Dermis blood vessel endothelial cell (primary cell): ENCODE results near the gene NDRG3. TPM values are rescaled to one million over a fixed set of nuclear protein-coding genes. Genes with fewer than 3 reads are reported as not detected.
A peak's percentile ranks its signal among the peaks of the same experiment; 100 is the strongest.
"Not testable (repeated sequence)": the region's sequence is repeated elsewhere in the genome, so short reads cannot be mapped to it uniquely, and the experiment has no call there.

Source experiments
- DNase-seq: peaks from one replicate; pipeline ENCODE4 v3.0.0; 2010
- total RNA-seq: library from RNA; depleted of rRNA; stranded (reverse); fragments of >200 nt; gene quantifications from 2 replicates; pipeline ENCODE4 v1.2.3, GENCODE V29; 2014

Gene NDRG3
- total RNA-seq, 1 donor from 2014 or later, result 18.7 TPM

DNA sequence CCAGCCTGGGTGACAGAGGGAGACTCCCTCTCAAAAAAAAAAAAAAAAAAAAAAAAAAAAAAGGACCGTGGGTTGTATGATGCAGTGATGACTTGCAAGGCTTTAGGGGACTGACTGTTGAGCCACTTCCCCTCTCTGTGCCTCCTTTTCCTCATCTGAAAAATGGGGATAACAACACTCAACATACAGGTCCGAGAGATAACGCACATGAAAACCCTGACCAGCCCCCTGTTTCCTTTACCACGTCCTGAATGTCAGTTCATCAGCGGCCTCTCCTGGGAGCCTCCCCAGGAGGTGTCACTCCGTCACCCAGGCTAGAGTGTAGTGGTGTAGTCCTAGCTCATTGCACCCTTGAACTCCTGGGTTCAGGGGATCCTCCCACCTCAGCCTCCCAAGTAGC is 103.8 kb downstream of the NDRG3 start:
- DNase-seq, result no peak

DNA sequence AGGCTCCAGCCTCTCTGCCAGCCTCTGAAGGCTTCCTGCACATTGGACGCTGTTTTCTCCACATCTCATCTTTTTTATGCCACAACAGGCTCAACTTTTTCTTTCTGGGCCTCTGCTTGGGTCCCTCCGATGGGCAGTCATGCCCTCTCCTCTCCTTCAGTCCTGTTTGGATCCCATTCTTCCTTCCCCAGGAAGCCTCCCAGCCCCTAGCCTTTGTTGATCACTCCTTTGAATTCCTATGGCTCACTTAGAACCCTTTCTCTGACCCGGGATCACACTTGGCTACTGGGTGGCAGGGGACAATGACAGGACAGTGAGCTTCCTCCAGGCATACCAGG is 104.4 kb downstream of the NDRG3 start:
- DNase-seq, result no peak

DNA sequence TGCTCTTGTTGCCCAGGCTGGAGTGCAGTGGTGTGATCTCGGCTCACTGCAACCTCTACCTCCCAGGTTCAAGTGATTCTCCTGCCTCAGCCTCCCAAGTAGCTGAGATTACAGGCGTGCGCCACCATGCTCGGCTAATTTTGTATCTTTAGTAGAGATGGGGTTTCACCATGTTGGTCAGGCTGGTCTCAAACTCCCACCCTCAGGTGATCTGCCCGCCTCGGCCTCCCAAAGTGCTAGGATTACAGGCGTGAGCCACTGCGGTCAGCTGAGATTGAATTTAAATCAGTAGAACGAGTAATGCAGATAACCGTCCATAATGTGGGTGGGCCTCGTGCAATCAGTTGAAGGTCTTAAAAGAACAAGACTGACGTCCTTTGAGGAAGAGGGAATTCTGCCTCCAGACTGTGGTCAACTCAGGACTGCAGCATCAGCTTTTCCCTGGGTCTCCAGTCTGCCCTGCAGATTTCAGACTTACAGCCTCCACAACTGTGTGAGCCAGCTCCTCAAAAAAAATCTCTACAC is 107.0 kb downstream of the NDRG3 start:
- not testable (repeated sequence) for DNase-seq

DNA sequence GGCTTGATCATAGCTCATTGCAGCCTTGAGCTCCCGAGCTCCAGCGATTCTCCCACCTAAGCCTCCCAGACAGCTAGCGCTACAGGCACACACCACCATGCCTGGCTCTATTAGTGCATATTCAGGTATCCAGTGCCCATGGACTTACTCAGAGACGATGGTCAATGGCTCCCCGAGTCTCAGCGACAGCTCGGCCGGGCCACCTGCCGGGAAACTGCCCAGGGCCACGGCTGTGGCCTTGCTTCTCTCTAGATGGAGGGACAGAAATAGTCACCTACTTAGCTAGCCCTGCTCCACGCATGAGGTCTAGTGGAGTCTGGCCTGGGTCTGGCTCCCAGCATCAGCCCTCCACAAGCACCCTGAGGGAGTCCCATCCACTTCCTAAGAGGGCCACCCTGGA is 111.5 kb downstream of the NDRG3 start:
- no peak for DNase-seq

DNA sequence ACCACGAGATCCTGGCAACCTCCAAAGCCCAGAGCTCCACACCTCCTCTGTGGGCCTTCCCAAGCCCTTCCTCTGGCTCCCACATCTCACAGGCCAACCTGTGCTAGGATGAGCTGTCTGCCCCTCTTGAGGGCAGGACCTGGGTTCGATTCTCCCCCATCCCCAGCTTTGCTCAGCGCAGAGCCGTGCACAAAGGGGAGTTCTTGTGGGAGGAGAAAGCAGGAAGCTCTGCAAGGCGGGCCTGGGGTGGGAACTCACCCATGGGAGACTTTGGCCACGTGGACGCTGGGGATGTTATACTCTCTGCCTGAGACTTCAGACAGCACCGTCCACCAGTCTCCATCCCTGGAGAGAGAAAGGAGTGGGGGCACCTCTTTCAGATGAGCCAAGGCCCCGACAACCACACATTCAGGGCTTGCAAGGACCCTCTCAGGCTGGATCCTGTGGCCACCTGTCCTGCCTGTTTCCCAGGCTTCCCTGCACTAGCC is 112.6 kb downstream of the NDRG3 start:
- DNase-seq, result no peak

DNA sequence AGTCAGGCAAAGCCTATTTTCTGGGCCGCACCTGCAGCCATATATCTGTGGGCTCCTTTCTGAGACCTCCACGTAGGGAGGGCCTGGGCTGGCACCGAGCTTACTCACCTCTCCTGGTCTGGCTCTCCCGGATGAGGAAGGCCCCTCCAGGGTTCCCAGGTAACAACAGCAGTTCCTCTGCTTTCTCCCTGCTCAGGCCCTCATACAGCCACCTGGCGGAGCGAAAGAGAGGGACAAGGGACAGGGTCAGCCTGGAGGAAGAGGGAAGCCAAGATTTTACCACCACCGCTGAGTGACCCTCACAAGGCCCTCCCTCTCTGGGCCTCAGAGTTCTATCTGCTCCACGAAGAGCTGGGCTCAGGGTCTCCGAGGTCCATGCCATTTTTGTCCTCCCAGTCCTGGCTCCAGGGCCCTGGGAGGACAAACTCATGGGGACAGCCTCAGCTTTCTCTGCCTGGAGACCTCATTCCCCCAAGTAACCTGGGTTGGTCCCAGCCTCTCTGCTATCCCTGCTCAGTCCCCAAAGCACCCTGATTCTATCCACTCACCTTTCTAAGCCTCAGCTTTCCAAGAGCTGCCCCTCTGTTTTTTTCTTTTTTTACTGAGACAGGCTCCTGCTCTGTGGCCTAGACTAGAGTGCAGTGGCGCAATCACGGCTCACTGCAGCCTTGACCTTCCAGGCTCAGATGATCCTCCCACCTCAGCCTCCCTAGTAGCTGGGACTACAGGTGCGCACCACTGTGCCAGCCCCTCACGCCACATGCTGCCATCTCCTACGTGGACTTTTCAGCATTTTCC is 113.2 kb downstream of the NDRG3 start:
- no peak for DNase-seq

DNA sequence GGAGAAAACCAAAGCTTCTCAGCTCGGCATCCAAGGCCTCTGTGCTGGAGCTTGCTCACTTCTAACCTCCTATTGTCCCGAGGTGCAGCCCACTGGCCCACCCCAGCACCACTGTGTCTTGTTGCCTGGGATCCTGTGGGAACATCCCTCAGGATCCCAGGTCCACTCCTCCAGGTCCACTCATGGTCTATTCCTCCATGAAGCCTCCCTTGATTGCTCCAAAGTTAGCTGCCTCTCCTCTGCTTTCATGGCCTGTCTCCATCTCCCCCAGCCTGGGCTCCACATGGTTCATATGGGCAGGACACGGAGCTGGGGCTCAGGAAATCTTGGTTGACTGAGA is 113.8 kb downstream of the NDRG3 start:
- no peak for DNase-seq

DNA sequence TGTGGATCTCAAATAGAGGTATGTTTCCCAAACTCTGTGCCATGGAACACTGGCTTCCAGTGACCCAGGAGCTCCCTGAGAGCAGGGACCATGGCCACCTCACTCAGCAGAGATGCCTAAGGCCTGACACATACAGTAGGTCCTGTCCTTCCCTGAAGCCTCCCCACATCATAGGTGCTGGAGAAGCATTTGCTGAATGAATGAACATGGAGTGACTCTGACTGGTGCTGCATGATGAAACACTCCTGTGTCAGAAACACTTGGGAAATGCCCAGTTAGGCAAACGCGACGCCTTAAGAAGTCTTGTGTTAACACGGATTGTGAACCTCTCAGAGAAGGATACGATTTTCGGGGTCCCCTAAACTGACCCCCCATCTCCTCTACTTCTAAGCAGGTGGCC is 114.2 kb downstream of the NDRG3 start:
- no peak for DNase-seq

DNA sequence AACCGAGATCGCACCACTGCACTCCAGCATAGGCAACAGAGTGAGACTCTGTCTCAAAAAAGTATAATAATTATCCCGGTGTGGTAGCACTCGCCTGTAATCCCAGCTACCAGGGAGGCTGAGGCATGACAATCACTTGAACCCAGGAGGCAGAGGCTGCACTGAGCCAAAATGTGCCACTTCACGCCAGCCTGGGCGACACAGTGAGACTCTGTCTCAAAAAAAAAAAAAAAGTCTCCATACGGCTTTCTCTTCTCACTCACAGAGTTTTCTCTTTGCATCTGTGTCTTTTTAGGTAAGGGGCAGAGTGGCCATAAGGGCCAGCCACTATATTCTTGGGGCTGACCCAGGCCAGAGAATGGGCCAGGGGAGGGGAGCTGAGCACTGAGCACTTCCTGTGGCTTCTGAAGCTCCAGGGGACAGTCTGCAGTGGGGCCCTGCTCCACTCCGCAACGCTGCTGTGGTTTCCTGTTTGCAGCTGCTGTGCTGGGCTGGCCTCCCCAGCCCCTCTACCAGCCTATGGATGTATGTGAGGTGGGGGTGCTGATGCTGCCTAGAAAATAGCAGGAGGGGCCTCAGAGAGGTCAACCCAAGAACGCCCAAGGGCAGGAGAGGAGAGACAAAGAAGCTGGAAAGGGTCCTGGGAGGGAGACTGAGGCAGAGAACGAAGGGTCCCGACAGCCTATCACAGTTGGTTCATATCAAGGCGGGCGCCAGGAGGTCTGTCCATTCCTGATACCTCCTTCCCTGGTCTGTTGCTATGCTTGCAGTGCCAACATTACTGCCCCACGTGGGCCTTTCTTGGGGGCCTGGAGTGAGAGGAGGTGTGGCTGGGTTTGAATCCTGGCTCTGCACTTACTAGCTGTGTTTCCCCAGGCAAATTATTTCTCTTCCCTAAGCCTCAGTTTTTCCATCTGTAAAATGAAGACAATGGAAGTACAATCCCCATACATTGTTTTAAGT is 115.9 kb downstream of the NDRG3 start:
- no peak for DNase-seq

DNA sequence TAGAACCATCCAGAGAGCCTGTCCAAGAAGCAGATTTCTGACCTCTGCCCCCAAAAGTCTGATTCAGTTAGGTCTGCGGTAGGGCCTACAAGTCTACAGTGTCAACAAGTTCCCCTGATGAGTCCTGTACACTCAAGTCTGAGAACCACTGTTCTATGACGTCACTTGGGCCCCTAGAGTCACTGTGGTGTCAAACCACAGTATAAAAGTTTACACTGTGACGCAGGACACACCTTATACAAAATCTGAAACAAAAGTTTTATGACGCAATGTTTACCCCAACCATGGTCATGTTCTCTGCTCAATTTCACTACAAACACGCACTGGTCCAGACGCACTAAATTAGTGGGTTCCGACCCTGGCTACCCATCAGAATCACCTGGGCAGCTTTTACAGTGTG is 117.8 kb downstream of the NDRG3 start:
- no peak for DNase-seq

DNA sequence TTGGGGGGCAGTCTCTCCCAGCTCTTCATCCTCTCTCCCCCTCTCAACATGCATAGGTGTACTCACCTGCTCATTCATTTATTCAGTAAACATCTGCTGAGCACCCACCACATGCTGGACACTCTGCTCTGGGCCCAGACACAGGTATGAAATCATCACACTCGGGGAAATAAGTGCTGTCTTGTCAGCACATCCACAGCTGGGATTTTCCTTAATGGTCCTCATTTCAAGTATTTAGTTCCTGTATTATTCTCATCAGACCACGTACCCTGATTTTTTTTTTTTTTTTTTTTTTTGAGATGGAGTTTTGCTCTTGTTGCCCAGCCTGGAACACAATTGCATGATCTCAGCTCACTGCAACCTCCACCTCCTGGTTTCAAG is 121.0 kb downstream of the NDRG3 start:
- no peak for DNase-seq

DNA sequence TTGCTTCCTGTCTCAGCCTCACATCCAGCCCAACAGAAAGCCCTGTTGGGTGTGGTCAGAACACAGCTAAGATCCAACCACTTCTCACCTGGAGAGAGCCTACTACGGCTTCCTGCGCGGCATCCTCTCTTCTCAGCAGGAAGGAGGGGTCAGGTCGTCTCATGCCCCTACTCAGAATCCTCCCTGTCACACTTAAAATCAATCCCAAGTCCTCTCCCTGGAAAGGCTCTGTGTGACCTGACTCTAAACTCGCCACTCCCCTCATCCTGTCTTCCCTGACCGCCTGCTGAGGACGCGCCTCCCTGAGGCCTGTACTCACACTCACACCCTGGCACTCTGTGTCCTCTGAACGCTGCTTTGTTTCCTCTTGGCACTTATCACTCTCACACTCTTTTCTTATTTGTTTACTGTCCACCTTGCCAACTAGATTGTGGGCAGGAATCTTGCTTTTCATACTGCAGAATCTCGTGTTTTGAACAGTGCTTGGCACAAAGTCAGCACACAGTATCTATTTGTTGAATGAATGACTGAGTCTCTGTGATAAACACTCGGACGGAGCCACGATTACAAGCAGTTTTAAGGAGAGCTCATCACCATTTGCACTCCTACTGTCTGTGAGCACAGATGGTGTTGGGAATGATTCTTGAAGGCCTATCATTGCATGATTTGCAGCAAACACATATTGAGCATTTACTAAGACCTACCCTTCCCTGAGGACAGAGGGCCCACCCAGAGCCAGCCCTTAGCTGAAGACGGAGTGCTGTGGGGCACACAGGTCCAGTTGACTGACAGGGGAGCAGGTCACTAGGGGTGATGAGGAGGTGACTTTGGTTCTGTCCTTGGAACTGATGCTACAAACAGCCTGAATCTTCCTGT is 121.6 kb downstream of the NDRG3 start:
- no peak for DNase-seq

DNA sequence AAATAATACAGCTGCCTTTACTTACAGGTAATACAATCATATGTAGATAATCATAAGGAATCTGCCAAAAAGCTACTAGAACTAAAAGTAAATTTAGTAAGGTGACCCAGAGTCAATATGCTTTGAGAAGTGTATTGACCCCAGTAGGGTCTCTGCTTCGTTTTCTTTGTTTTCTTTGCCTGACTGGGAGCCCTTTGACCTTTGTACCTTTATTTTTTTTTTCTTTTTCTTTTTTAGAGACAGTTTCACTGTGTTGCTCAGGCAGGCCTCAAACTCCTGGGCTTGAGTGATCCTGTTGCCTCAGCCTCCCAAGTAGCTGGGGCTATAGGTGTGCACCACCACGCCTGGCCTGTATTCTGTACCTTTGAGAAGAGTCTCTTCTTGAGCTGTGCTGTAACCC is 122.4 kb downstream of the NDRG3 start:
- no peak for DNase-seq

DNA sequence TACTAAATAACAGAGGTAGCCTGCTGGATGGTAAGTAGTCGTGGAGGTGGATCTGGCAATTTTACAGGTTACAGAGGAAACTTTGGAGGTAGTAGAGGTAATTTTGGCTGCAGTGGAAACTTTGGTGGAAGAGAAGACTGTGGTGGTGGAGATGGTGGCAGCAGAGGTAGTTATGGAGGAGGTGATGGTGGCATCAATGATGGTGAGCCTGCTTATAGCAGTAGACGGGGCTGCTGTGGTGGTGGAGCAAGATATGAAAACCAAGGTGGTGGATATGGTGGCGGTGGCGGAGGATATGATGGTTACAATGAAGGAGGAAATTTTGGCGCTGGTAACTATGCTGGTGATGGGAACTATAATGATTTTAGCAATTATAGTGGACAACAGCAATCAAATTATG is 125.0 kb downstream of the NDRG3 start:
- no peak for DNase-seq

DNA sequence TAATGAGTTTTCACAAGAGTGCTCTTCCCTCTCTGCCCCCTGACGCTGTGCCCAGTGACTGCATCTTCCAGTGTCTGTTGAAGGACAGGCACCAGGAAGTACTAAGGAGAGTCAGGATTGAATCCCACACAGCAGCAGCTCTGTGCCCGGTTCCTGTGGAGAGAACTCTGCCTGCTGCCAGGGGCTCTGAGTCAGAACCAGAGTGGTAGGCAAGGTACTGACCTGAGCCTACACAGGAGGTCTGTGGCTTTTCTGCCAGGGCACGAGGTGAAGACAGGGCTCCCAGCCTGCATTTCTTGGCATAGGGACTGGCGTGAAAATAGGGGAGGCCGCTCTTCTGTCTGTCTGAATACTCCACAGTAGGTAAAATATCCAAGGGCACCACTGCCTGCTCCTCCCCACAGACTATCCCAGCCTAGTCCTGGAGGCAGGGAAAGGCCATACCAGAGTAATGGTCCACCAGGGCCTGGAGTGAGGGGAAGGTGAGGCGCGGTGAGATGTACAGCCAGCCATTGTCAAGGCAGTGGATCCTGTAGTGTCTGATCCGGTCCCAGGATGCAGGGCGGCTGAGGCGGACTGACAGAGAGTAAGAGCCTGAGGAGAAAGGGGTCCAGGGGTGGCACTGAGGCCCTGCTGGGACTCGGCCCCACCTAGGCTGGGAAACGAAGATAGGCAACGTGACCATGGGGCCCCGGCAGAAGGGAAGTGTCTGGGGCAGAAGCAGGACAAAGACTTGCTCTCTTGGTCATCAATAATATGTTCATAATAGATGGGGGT is 130.9 kb downstream of the NDRG3 start:
- DNase-seq, result no peak

DNA sequence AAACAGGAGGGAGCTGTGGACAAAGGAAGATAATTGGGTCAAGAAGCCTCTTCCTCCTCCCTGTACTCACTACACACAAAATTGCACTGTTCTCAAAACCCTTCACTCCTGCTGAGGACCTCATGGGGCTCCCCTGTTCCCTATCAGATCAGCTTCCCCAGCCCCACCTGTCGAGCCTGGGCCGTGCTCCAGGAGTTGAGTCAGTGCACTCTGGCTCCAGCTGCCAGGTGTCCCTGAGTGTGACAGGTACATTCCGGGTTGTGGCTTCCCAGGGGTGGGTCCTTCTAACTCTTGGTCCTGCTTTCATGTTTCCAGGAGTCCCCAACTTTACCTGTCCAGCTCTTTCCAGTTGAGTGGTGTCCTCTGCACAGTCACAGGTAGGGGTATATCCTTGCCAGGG is 131.9 kb downstream of the NDRG3 start:
- DNase-seq, result no peak

DNA sequence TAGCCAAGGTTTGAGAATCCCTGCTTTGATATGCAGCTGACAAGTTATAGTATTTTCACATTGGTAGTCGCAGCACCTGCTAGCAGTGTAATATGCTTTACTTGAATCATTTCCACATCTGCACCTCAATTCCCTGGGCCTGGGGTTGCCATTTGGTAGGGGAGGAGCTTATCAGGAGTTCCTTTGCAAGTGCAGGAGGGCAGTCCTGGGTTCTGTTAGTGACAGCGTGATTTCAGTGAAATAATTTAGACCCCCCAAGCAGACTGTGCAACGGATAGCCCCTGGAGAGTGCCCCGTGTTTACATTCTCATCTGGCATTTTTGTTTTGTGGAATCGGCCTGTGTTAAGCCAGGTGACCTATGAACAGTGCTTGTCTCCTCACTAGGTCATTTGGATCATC is 134.3 kb downstream of the NDRG3 start:
- no peak for DNase-seq

DNA sequence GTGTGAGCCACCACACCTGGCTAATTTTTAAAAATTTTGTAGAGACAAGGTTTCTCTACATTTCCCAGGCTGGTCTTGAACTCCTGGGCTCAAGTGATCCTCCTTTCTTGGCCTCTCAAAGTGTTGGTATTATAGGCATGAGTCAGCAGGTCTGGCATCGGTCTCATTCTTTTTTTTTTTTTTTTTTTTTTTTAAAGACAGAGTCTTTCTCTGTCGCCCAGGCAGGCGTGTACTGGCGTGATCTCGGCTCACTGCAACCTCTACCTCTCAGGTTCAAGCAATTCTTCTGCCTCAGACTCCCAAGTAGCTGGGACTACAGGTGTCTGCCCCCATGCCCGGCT is 137.5 kb downstream of the NDRG3 start:
- DNase-seq, result not testable (repeated sequence)

DNA sequence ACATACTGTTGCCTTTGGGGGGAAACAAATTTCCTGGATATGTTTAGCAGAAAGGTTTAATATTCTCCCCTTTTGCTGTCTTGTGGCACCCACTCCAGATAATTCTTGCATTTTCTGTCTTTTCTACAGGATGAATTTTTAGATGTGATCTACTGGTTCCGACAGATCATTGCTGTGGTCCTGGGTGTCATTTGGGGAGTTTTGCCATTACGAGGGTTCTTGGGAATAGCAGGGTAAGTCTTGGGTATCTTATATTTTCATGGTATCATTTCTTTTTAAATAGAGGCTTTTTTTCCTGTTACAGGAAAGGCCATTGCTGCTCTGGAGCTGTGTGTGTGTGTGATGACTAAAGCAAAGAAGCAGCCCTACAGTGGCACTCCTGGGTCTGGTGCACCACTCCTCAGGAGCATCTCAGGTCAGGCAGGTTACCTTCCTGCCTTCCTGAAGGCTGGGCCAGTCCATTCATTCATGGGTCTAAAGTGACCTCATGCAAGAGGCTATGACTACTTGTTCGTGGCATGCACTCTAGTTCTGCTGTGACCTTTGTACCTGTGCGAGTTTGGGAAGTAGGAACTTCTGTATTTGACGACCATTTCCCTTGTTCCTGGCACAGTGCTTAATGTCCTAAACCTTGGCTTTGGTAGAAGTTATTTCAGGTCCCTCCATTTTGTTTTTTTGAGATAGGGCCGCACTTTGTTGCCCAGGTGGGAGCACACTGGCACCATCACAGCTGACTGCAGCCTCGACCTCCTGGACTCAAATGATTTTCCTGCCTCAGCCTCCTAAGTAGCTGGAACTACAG is 138.1 kb downstream of the NDRG3 start:
- peak; percentile 19 for DNase-seq

DNA sequence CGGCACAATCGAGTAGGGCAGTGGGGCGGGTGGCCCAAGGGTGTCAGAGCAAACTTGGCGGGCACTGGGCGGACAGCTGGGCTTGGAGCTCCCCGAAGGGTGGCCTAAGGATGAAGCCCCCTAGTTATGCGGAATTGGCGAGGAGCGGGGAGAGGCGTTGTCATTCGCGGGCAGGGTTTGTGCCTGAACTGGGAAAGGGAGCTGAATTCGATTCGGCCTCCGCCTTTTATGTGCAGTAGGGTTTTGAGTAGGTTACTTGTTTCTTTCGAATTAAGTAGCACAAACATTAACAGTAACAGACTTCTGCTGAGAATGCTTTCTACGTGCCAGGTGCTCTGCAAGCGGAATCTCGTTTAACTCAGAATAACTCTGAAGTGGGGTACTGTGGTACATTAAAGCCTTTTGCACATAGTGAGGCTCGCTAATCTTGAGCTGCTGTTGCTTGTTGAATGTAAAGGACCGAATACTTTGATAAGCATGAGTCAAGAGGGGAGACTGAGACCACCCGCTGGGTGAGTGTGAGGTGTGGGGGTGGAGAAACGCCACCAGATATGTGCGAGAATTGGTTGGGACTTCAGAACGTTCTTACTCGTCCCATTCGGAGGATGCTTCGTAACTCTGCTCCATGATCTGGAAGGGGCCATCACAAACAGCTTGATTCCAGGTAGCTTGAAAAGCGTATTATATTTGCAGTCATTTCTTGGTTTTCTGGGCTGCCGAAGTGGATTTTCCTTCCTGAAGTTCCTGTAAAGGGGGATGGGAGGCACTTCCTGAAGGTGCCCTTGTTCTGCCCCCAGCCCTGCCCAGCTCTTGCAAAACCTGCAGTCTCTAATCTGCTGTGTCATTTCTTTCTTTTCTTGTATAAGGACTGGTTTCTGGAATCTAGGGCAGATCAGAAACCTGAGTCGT is 139.5 kb downstream of the NDRG3 start:
- peak; percentile 41 for DNase-seq
